Renal cortex interstitium (tissue), 11 donors: ENCODE measurements around the gene LECT2. TPM values are rescaled to one million over a fixed set of nuclear protein-coding genes. Genes with fewer than 3 reads are reported as not detected.

ENCODE experiments used
- DNase-seq, 11 donors: peaks; one replicate each; pipeline ENCODE4 v3.0.0-alpha.2; 2013; ENCODE audit warnings: low read depth in 9 of 11, low spot score in 4 of 11; ENCODE audit errors: extremely low read depth in 1 of 11
- polyA plus RNA-seq, 3 donors: library from polyadenylated mRNA; unstranded; fragments of 120-200 nt; gene quantifications; one replicate each; pipeline ENCODE4 v1.2.1, GENCODE V29; 2013; ENCODE audit not compliant: insufficient read length in 3 of 3

LECT2 gene
- polyA plus RNA-seq, 3 donors, result 2.3 to 5.1 (median 2.3) TPM

DNA sequence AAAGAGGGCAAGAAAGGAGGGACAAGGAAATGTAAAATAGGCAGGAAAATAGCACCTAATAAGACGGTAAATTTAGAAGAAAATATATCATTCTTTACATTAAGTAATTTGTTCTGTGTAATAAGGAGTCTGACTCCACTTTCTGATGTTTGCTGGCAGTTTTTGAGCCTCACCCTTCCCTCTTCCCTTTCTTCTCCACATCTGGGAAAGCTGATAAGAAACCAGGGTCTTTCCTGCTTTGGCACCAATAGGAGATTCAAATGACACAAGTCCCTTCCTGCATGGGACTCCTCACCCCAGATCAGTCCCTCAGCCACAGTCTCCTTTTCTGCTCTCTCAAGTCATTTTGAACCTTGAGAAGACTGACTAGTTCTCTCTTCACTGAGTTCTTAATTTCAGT is 31.2 kb upstream of the LECT2 start:
- no peak for DNase-seq

GRCh38 chr5:135980620-135981019 is 25.8 kb upstream of the LECT2 start:
- no peak for DNase-seq

DNA sequence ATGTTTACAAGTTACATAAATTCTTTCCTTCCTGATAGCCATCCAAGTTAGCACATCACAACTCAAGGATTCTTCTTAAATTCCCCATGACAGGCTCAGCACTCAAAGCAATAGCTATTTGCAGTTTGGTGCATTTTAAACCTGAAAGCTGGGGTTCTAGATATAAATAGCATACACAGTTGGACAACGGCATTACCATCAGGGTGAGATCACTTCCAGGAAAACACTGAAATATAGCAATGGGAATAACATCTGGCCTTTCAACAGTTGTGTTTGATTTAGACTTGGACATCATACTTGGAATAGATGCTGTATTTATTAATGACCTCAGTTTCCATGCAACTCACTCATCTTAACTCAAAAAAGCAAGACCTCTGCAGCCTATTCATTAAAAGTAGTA is 24.7 kb upstream of the LECT2 start:
- DNase-seq, result no peak

DNA sequence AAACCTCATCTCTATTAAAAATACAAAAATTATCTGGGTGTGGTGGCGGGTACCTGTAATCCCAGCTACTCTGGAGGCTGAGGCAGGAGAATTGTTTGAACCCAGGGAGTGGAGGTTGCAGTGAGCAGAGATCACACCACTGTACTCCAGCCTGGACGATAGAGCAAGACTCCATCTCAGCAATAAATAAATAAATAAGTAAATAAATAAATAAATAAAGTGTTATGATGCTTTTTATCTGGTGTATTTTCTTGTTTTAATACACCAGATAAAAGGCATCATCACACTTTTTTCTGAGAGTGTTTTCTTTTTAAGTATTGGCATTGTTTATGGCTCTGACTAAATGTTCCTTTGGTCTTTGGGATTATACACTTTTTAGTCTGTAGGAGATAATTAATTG is 24.2 kb upstream of the LECT2 start:
- DNase-seq, result no peak

DNA sequence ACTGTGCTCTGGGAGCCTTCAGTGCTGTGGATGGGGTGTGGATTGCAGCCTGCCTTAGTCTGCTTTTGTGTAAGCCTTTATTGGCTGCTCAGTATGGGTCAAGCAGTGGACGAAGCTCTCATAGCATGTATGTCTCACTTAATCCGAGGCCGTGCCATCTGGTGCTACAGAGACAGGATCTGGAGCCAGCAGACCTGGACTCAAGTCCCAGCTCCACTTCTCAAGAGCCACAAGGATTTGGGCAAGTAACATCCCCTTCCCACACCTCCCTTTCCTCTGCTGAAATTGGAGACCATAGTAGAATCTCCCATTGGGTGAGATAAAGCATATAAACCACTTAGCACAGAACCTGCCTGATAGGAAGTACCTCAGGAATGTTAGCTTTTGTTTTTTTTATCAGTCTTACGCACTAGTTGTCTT is 23.4 kb upstream of the LECT2 start:
- no peak for DNase-seq

GRCh38 chr5:135977375-135977928 is 22.7 kb upstream of the LECT2 start:
- DNase-seq, result no peak

DNA sequence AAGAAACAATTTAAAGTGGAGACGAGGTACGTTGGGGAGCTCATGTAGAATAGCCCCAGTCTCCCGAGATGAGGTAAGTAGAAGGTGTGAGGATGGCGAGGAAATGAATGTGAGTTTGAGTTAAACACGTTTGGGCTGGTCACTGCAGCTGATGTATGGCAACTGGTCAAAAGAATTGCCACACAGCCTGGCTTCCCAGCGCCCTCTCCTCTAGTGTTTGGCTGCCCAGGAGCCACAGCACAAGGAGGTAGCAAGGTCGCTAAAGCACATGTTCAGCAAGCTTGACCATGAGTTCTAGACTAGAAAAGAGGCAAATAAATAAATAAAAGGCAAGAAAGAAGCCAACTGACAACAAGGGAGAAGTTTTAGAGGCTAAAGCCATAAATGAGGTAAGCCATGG is 21.4 kb upstream of the LECT2 start:
- DNase-seq, result no peak

- no peak for DNase-seq
Observed at GRCh38 chr5:135975122-135975521, 20.3 kb upstream of the LECT2 start.

- DNase-seq, result no peak
Observed at GRCh38 chr5:135974021-135974600, 19.3 kb upstream of the LECT2 start.

- no peak for DNase-seq
Observed at GRCh38 chr5:135973323-135974020, 18.7 kb upstream of the LECT2 start.

DNA sequence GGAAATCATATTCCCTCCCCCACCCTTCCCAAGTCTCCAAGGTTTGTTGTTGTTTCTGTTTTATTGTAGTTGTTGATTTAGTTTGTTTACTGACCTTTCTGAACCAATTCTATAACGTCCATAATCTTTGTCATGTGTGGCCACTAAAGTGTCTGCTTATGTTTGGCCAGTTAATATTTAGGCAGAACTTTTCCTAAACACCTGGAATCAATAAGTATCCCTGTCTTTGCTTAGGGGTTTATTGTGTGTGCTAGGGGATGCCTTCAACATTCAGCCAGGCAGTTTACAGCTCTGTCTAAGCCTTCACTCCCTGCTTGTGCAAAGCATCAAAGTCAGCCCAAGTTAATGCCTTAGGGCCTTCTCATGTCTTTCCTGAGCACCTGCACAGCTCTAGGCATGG is 16.9 kb upstream of the LECT2 start:
- no peak for DNase-seq

DNA sequence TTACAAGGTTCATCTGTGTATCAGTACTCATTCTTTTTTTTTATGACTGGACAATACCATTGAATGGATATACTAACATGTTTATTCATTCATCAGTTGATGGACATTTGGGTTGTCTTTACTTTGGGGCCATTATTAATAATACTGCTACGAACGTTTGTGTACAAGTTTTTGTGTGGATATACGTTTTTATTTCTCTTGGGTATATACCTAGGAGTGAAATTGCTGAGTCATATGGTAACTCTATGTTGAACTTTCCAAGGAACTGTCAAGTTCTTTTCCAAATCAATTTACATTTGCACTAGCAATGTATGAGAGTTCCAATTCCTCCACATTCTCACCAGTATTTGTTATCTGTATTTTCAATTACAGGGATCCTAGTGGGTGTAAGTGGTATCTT is 12.0 kb upstream of the LECT2 start:
- DNase-seq, result no peak

DNA sequence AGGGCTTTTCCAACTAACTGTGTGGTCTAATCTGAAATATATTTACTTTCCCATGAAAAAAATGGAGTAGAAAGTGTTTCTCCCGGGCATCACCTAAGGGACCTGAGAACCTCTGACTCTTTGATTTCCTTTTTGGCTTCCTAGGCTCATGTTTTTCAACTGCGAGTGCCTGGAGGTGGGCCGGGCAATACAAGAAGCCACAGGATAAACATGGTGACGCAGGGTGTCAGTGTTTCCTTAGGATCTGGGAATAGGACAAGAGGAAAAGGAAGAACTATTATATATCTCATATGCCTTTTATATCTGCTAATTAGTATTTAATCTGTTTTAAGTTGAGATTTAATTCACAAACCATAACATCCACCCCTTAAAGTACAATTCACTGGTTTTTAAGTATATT is 11.4 kb upstream of the LECT2 start:
- no peak for DNase-seq

DNA sequence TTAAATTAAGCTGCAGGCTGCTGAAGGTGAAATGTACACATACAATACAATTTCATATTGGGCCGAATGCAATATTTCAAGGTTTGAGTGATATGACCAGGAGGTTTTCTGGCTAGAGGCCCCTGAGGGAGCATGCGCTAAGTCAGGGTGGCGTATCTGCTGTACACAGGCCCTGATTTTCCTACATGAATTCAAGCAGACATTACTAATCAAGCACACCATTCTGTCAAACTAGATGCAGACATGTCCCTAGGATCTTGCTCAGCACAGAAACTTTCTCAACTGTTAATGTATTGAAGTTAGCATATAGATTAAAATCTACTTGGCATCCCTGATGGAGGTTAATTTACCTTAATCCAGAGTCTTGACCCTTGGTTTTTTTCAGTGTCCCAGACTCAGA is 10.7 kb upstream of the LECT2 start:
- no peak for DNase-seq

DNA sequence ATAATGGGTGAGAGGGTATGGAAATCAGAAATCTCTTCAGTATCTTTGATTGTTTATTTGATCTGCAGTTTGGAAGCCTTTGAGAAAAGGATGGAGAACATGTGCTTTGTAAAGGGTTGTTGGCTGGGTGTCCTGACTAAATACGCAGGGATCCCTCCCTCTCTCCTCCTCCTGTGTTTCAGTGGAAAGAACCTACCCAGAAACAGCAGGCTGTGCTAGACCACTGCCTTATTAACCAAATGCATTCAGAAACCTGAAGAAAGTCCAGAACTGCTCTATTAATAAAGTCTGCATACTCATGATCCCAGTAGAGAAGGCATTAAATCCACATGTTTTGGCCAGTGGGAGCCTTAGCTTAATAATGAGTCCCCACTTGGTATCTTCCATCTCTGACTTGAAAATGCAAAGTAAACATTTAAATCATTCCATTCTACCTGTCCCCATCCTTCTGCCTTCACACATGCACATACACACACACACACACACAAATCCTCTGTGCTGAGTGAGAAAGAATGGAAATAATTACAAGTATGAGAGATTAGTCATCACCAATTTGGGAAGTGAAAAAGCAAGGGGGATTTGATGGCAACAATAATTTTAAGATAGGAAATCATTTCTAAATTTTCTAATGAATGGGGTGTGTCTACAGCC is 10.0 kb upstream of the LECT2 start:
- DNase-seq, result no peak

GRCh38 chr5:135955525-135955924 is 742 bp upstream of the LECT2 start:
- DNase-seq, result no peak

DNA sequence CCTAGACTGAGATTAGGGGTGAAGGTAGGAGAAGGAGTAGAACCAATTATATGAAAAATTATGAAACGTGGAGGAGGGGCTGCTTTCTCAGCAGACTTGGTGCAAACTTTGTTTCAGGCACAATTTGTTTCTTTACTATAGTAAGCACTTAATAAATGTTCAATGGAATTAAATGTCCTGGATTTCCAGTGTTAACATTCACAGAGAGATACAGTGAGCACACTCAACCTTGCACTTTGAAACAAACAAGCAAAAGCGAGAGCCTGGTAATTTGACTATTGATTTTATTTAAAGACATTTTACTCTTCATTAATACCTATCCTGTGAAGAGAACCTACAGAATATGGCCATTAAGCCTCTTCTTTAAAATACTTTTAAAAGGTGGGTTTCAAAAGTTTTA is 933 bp downstream of the LECT2 start:
- DNase-seq, result no peak

- DNase-seq, result no peak
Observed at GRCh38 chr5:135952683-135953082, 2.1 kb downstream of the LECT2 start.

- DNase-seq, result no peak
Observed at GRCh38 chr5:135951807-135952206, 3.0 kb downstream of the LECT2 start.

DNA sequence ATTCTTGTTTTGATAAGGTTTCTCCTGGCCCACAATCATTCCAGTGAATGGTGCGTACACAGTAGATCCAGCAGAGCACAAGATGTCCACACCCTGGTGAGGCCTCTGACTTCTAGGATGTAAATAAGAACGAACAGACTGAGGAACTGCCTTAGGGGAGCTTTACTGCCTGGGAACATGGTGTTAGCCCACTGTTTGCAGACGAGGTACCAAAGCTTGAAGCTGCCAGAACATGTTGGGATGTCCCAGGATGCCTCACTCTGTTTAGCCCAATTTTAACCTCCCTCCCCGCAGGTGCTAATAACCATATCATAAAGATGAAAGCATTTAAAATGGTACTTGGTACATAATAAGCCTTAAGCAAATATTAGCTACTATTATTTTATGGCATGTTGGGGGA is 3.5 kb downstream of the LECT2 start:
- no peak for DNase-seq
